ENCODE results near the gene DNHD1.

DNA sequence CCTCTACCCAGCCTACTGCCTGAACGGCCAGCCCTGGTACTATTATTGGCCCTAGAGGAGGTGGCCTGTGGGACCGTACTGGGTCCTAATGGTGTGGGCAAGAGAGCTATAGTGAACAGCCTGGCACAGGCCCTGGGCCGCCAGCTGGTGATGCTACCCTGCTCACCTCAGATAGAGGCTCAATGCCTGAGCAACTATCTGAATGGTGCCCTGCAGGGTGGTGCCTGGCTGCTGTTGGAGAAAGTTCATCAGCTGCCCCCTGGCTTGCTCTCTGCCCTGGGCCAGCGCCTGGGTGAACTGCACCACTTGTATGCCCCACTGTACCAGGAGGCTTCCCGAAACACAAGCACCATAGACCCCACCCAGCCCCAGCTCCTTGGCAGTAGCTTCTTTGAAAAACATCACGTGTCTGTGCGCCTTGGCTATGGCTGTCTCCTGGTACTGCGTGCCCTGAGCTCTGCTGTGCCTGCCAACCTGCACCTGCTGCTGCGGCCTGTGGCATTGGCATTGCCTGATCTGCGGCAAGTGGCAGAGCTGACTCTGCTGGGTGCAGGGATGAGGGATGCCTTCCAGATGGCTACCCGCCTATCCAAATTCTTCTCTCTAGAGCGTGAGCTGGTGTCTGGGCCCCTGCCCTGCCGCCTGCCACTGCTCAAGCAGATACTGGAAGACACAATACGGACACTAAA is 49.0 kb downstream of the DNHD1 start:
- TF ChIP-seq POLR2A (IDR thresholded peaks at IDR 0.05; ENCODE audit: low read depth, low read length) (no peak), POLR2AphosphoS5 (IDR thresholded peaks at IDR 0.05; ENCODE audit: low read depth, low read length) (no peak)

Data from GM12892 (cell line).